Measurements from ENCODE around the gene RHBG. TPM values are rescaled to one million over a fixed set of nuclear protein-coding genes. Genes with fewer than 3 reads are reported as not detected.

Gene RHBG
- total RNA-seq, 1 experiment from 2014 or later: 1.5 TPM

GRCh38 chr1:156365754-156366153 is 3.3 kb upstream of the RHBG start:
- H3K4me1 Mint-ChIP-seq: peaks cover 19 to 32% of the 10 kb centered on the region in 2 experiments
- Histone ChIP-seq H2BK5ac (ENCODE audit: insufficient read length, low read length) (no peak overlapping the region), H2BK15ac (ENCODE audit: low read depth, low read length) (no peak overlapping the region), H3K14ac (ENCODE audit: insufficient read depth, low read length) (no peak overlapping the region), H2BK12ac (ENCODE audit: insufficient read length, low read depth, low read length) (no peak overlapping the region), H3K23ac (ENCODE audit: insufficient read length, low read depth, low read length) (no peak overlapping the region), H3K9ac (ENCODE audit: extremely low read depth, insufficient read length, low read length) (no peak overlapping the region), H3K27me3 (ENCODE audit: insufficient read depth, low read length) (no peaks in the 10 kb centered on the region; the same call in 1 of the 2 replicates), H4K20me1 (ENCODE audit: control insufficient read depth, insufficient read depth, insufficient read length) (no peaks in the 10 kb centered on the region), H4K8ac (replicated peaks; ENCODE audit: insufficient read length, low read depth, low read length) (no peak overlapping the region), H2BK120ac (ENCODE audit: low read depth, low read length, poor library complexity, severe bottlenecking) (no peak overlapping the region), H3K27ac (ENCODE audit: insufficient read length, low read depth, low read length) (no peak overlapping the region), H2AK5ac (ENCODE audit: insufficient read length, low read length) (no peak overlapping the region), H4K91ac (ENCODE audit: insufficient read length, low read depth, low read length) (no peak overlapping the region), H3K79me1 (ENCODE audit: insufficient read depth, low read depth, low read length, poor library complexity, severe bottlenecking) (no peaks in the 10 kb centered on the region), H3K18ac (ENCODE audit: insufficient read length, low read depth, low read length) (no peak overlapping the region), H3K4ac (ENCODE audit: low read depth, low read length) (no peak overlapping the region), H3K4me2 (ENCODE audit: insufficient read depth, insufficient read length, low read length) (no peak overlapping the region), H3K56ac (ENCODE audit: insufficient read length, low read depth, low read length) (no peak overlapping the region), H3K9me3 (ENCODE audit: control insufficient read depth, low read depth, low read length) (no peaks in the 10 kb centered on the region), H3T11ph (ENCODE audit: low read length) (no peak overlapping the region), H3K4me1 (ENCODE audit: insufficient read depth, low read length) (no peaks in the 10 kb centered on the region), H4K5ac (ENCODE audit: insufficient read length, low read depth, low read length) (no peak overlapping the region), H2AFZ (ENCODE audit: low read length) (no peak overlapping the region), H3K23me2 (ENCODE audit: insufficient read length, low read depth, low read length, poor library complexity, severe bottlenecking) (peaks cover 4% of the 10 kb centered on the region), H3K79me2 (ENCODE audit: insufficient read depth, low read length) (no peaks in the 10 kb centered on the region), H2BK20ac (ENCODE audit: low read depth, low read length, poor library complexity, severe bottlenecking) (no peak overlapping the region)
- H3K9me3 Mint-ChIP-seq: no peaks in the 10 kb centered on the region
- no peak overlapping the region for H3K4me3 Mint-ChIP-seq
- H3K27me3 Mint-ChIP-seq (ENCODE audit: low read depth): peaks cover 40% of the 10 kb centered on the region
- DNase-seq: no peak
- TF ChIP-seq CTCF (conservative IDR thresholded peaks at IDR 0.05): no peak
- no peak overlapping the region for H3K27ac Mint-ChIP-seq
- no peaks in the 10 kb centered on the region; a peak in 1 of 7 replicates for H3K36me3 Mint-ChIP-seq (ENCODE audit: insufficient read depth in 1 of 3, low read depth in 3 of 3)
